ENCODE results near the gene GFAP. TPM values are rescaled to one million over a fixed set of nuclear protein-coding genes. Genes with fewer than 3 reads are reported as not detected.

GFAP gene
- total RNA-seq, 1 donor from 2014 or later, result not detected

GRCh38 chr17:44867841-44868240 lies 47.5 kb downstream of the GFAP start:
- no peak for TF ChIP-seq CTCF (IDR thresholded peaks at IDR 0.05; ENCODE audit: unreplicated experiment)
- H3K27ac Mint-ChIP-seq, result no peak overlapping the region
- no peak overlapping the region for H3K4me3 Mint-ChIP-seq
- DNase-seq (ENCODE audit: low spot score in 2 of 2, unreplicated experiment in 2 of 2), result no peak
- H3K4me1 Mint-ChIP-seq, result no peaks in the 10 kb centered on the region
- H3K9me3 Mint-ChIP-seq, result no peaks in the 10 kb centered on the region
- H3K27me3 Mint-ChIP-seq (ENCODE audit: low read depth), result no peaks in the 10 kb centered on the region
- H3K36me3 Mint-ChIP-seq, result peaks cover 36% of the 10 kb centered on the region

GRCh38 chr17:44865931-44866330 lies 49.4 kb downstream of the GFAP start:
- Mint-ChIP-seq H3K36me3 (peaks cover 33% of the 10 kb centered on the region), H3K4me3 (no peak overlapping the region)

GRCh38 chr17:44865231-44865660 lies 50.1 kb downstream of the GFAP start:
- H3K4me3 Mint-ChIP-seq, result no peak overlapping the region
- no peaks in the 10 kb centered on the region for H3K4me1 Mint-ChIP-seq
- no peaks in the 10 kb centered on the region for H3K9me3 Mint-ChIP-seq
- no peaks in the 10 kb centered on the region for H3K27me3 Mint-ChIP-seq (ENCODE audit: low read depth)
- peaks cover 30% of the 10 kb centered on the region for H3K36me3 Mint-ChIP-seq
- DNase-seq (ENCODE audit: low spot score in 2 of 2, unreplicated experiment in 2 of 2), result peak; percentile 53 to 78
- no peak overlapping the region for H3K27ac Mint-ChIP-seq
- peak; percentile 95 for TF ChIP-seq CTCF (IDR thresholded peaks at IDR 0.05; ENCODE audit: unreplicated experiment)

More at GRCh38 chr17:44865931-44866330, 49.4 kb downstream of the GFAP start:
- TF ChIP-seq CTCF (IDR thresholded peaks at IDR 0.05; ENCODE audit: unreplicated experiment), result no peak
- Mint-ChIP-seq H3K27me3 (ENCODE audit: low read depth) (no peaks in the 10 kb centered on the region), H3K9me3 (no peaks in the 10 kb centered on the region), H3K4me1 (no peaks in the 10 kb centered on the region), H3K27ac (no peak overlapping the region)
- no peak for DNase-seq (ENCODE audit: low spot score in 2 of 2, unreplicated experiment in 2 of 2)

- H3K4me1 Mint-ChIP-seq, result no peaks in the 10 kb centered on the region
- DNase-seq (ENCODE audit: low spot score in 2 of 2, unreplicated experiment in 2 of 2), result no peak
- H3K4me3 Mint-ChIP-seq, result no peak overlapping the region
- H3K36me3 Mint-ChIP-seq, result peaks cover 29% of the 10 kb centered on the region
- TF ChIP-seq CTCF (IDR thresholded peaks at IDR 0.05; ENCODE audit: unreplicated experiment), result no peak
- H3K27ac Mint-ChIP-seq, result no peak overlapping the region
- no peaks in the 10 kb centered on the region for H3K9me3 Mint-ChIP-seq
- H3K27me3 Mint-ChIP-seq (ENCODE audit: low read depth), result no peaks in the 10 kb centered on the region
These were observed 50.5 kb downstream of the GFAP start for GRCh38 chr17:44864831-44865230.

- H3K9me3 Mint-ChIP-seq, result no peaks in the 10 kb centered on the region
- no peaks in the 10 kb centered on the region for H3K4me1 Mint-ChIP-seq
- H3K27ac Mint-ChIP-seq, result no peak overlapping the region
- H3K4me3 Mint-ChIP-seq, result no peak overlapping the region
- DNase-seq (ENCODE audit: low spot score in 2 of 2, unreplicated experiment in 2 of 2), result no peak
- H3K27me3 Mint-ChIP-seq (ENCODE audit: low read depth), result no peaks in the 10 kb centered on the region
- no peak for TF ChIP-seq CTCF (IDR thresholded peaks at IDR 0.05; ENCODE audit: unreplicated experiment)
- H3K36me3 Mint-ChIP-seq, result peaks cover 35% of the 10 kb centered on the region
These were observed 52.0 kb downstream of the GFAP start for GRCh38 chr17:44863061-44863918.
